Fibroblast of villous mesenchyme (primary cell): Measurements from ENCODE around the gene ZNF511. TPM values are rescaled to one million over a fixed set of nuclear protein-coding genes. Genes with fewer than 3 reads are reported as not detected.

Source experiments
- DNase-seq: peaks from one replicate; pipeline ENCODE4 v3.0.0-alpha.2; 2010; ENCODE audit warnings: low read depth
- H3K4me3 ChIP-seq: 2 replicates; pipeline ENCODE4 v1.5.1; 2011; ENCODE audit warnings: low read depth, mild to moderate bottlenecking, low read length
- total RNA-seq: library from RNA; depleted of rRNA; stranded (reverse); fragments of >200 nt; gene quantifications from 2 replicates; pipeline ENCODE4 v1.2.3, GENCODE V29; 2012
- TF ChIP-seq, protein P1 (sequence below): IDR thresholded peaks from 2 replicates; pipeline ENCODE4 v1.5.1; 2012; ENCODE audit warnings: low read depth, mild to moderate bottlenecking, low read length; ENCODE audit not compliant: insufficient read depth

The ZNF511 gene
- total RNA-seq, 1 donor = 21.2 TPM

DNA sequence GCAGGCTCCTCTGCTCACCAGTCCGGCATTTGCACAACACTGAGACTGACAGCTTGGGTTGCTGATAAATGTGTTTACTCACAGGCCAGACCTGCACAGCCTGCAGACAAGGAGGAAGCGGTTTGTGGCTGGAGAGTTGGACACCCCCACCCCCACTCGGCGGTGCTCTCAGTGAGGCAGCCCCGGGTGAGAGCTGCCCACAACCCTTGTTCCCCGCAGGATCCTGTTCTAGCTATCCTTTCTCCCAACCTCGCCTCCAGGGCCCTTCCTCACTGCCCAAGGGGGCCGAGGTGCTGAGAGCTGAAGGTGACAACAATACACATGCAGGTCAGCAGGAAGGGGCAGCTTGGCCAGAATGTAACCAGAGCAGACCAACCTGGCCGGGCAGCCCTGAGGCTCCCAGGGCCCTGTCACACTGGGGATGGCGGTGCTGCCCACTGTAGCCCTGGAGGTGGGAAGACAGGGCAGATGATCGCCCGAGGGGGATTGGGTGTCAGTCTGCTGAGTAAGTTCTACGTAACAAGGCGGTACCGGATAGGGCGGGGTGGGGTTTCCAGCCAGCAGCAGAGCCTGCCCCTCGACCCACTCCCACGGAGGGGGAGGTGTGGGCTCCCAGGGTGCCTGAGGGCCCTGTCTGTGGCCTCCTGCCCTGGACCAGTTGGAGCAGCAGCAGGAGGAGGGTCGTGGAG lies 30.0 kb upstream of the ZNF511 start:
- peak; percentile 77 for DNase-seq
- no peak overlapping the region for H3K4me3 ChIP-seq
- TF ChIP-seq, protein P1, sequence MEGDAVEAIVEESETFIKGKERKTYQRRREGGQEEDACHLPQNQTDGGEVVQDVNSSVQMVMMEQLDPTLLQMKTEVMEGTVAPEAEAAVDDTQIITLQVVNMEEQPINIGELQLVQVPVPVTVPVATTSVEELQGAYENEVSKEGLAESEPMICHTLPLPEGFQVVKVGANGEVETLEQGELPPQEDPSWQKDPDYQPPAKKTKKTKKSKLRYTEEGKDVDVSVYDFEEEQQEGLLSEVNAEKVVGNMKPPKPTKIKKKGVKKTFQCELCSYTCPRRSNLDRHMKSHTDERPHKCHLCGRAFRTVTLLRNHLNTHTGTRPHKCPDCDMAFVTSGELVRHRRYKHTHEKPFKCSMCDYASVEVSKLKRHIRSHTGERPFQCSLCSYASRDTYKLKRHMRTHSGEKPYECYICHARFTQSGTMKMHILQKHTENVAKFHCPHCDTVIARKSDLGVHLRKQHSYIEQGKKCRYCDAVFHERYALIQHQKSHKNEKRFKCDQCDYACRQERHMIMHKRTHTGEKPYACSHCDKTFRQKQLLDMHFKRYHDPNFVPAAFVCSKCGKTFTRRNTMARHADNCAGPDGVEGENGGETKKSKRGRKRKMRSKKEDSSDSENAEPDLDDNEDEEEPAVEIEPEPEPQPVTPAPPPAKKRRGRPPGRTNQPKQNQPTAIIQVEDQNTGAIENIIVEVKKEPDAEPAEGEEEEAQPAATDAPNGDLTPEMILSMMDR = no peak

DNA sequence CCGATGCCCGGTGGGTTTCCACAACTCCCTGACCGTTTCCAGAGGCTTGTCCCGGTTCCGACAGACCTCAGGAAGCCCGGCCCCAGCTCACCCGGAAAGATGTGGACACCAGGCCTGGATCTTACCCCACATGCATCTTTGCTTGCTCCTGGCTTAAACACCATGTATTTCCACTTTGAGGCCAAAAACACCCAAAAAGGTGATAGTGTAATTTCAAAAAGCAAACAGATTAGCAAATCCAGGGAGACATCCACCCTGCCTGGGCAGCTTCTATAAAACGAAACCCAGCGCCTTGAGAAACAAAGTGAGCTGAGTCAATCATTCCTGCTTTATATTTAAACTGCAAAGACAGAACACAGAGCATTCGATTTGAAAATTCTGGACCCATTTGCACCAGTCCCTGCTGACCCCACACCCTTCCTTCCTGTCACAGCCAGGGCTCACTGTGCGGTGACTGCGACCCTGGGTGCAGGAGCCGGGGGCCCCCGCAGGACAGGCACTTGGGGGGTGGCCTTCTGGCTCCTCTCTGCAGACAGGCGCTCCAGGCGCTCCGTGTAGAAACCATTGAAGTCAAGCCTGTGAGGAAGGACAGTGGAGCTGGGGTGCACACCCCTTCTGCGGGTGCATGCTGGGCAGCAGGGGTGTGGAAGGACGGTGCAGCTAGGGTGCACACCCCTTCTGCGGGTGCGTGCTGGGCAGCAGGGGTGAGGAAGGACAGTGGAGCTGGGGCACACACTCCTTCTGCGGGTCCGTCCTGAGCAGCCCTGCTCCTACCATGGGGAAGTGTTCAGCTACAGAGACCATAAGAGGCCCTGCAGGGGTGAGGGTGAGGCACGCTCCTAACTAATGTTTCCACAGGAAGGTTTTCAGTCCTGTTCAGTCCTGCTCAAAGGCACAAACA lies 29.1 kb upstream of the ZNF511 start:
- TF ChIP-seq, protein P1 = no peak
- no peak for DNase-seq
- no peak overlapping the region for H3K4me3 ChIP-seq

DNA sequence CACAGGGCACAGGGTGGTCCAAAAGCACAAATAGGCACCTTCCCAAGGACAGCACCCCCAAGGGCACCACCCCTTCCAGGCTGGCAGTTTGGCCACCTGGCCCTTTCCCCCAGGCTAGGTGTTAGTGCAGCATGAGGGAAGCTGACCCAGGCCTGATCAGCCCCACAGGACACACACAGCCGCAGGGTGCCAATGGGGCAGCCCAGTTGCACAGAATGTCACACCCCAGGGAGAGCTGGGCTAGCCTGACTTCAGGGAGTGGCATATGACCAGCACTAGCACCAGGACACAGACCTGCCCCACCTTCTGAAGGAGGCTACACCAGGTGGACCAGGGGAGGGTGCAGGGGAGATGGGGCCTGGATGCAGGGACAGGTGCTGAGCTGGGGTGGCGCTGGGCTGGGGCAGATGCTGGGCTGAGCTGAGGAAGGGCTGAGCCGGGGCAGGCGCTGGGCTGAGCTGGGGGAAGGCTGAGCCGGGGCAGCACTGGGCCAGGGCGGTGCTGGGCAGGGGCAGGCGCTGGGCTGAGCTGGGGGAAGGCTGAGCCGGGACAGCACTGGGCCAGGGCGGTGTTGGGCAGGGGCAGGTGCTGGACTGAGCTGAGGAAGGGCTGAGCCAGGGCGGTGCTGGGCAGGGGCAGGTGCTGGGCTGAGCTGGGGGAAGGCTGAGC lies 28.2 kb upstream of the ZNF511 start:
- TF ChIP-seq, protein P1 = no peak
- no peak overlapping the region for H3K4me3 ChIP-seq
- DNase-seq = no peak

DNA sequence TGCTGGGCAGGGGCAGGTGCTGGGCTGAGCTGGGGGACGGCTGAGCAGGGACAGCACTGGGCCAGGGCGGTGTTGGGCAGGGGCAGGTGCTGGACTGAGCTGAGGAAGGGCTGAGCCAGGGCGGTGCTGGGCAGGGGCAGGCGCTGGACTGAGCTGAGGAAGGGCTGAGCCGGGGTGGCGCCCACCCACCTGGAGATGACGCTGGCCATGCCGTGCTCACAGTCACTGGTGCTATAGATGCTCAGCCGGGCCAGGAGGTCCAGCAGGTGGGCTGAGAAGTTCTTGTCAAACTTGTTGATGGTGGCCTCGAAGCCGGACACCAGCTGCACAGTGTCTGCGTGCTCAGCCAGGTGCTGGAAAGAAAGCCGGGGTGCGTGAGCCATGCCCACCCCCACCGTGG lies 27.6 kb upstream of the ZNF511 start:
- H3K4me3 ChIP-seq = no peak overlapping the region
- no peak for DNase-seq
- TF ChIP-seq, protein P1 = no peak

DNA sequence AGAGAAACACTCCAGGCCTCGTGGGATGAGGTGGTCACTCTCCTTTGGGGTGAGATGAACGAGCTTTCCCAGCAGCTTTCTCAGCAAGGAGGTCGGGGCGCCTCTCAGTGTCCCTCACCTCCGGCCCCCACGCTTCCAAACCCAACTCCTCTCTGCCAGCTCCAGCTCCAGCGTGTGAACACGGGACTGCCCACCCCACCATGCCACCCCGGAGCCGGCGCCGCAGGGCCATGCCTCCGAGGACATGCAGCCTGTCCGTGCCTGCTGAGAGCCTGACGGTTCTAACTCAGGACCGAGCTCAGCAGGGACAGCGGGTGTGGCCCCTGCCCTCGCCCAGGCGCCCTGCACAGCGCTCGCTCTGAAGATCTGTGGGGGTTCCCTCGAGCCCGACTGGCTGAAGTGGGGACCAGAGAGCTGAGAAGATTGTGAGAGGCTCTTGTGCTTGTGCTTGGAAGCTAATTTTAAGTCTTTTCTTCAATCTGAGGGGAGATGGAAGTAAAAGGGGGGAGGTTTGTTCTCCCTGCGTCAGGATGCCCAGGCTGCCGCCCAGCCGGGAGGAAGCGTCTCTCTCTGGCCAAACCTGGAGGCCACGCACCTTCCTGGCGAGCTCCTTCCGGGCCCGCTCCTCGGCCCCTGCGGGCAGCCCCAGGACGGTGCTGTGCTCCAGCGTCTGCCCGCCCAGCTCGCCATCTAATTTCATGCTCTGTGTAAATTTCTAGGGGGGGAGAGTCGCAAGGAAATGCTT lies 26.9 kb upstream of the ZNF511 start:
- DNase-seq = no peak
- TF ChIP-seq, protein P1 = no peak
- no peak overlapping the region for H3K4me3 ChIP-seq

DNA sequence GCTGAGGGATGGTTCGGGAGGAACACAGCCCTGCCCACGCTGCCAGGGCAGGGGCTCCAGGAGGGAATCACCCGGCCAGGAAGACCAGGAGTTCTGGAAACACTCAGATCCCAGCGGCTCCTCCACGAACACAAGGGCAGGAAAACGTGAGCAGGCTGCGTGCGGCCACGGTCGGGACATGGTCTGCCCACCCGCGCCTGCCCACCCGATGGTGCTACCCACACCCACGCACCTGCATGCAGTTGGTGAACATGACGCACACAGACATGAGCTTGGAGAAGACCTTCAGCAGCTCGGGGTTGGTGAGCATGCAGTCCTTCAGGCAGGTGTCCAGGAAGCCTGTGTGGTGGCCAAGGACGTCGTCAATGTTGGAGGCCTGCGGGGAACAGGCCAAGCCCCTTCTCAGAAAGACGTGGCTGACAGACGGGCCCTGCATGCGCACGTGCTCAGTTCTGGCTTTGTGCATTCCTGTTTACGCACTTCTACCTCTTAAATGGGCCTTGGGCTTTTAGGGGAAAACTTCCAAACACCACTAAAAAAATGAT lies 25.8 kb upstream of the ZNF511 start:
- no peak overlapping the region for H3K4me3 ChIP-seq
- DNase-seq = no peak
- TF ChIP-seq, protein P1 = no peak
